ENCODE measurements around the gene ZNF268. TPM values are rescaled to one million over a fixed set of nuclear protein-coding genes. Genes with fewer than 3 reads are reported as not detected.

Gene ZNF268
- total RNA-seq, 1 experiment from 2014 or later, result 1.1 TPM

- Histone ChIP-seq H3K9ac (ENCODE audit: low read length) (no peak within 1 kb of the TSS), H2AFZ (ENCODE audit: low read length) (no peak within 1 kb of the TSS), H4K20me1 (ENCODE audit: low read length) (no peaks in the 10 kb centered on the region), H3K79me2 (ENCODE audit: low read length) (no peaks in the 10 kb centered on the region), H3K9me3 (ENCODE audit: low read length) (no peaks in the 10 kb centered on the region), H3K4me3 (ENCODE audit: low read length) (no peak within 1 kb of the TSS), H3K9me2 (replicated peaks; ENCODE audit: low read length) (no peaks in the 10 kb centered on the region), H3K27ac (ENCODE audit: low read length) (no peak within 1 kb of the TSS), H3K36me3 (ENCODE audit: low read depth, low read length) (no peaks in the 10 kb centered on the region), H3K4me2 (ENCODE audit: low read length) (no peak within 1 kb of the TSS), H3K4me1 (ENCODE audit: insufficient read depth, low read length) (no peaks in the 10 kb centered on the region), H3K27me3 (ENCODE audit: low read length) (no peaks in the 10 kb centered on the region), H3F3A (ENCODE audit: low read length, unreplicated experiment) (no peaks in the 10 kb centered on the region)
- ChIA-PET POLR2A (ENCODE audit: unreplicated experiment) (no interaction called here), CTCF (no interaction called here)
- no peak for DNase-seq
- TF ChIP-seq CTCF (conservative IDR thresholded peaks at IDR 0.05; ENCODE audit: low read depth, low read length) (no peak), EZH2phosphoT487 (IDR thresholded peaks at IDR 0.05; ENCODE audit: borderline replicate concordance, low read length) (no peak), EZH2 (IDR thresholded peaks at IDR 0.05; ENCODE audit: low read length, unreplicated experiment) (no peak)
- intact Hi-C loops (cut with micrococcal nuclease), result no loop called here
- no TSS peak for BruUV-seq (replicated peaks)
- ATAC-seq, result no peak
Measured at GRCh38 chr12:133235401-133236112, 54.3 kb downstream of the ZNF268 start, which contains the start of gene ANHX. TSS of gene ANHX (minus strand) at chr12:133235877. CDS start at chr12:133234356, 1,521 bp downstream.

GRCh38 chr12:133236144-133236543 is 54.8 kb downstream of the ZNF268 start:
- Histone ChIP-seq H3K4me1 (ENCODE audit: insufficient read depth, low read length) (no peaks in the 10 kb centered on the region), H2AFZ (ENCODE audit: low read length) (no peak overlapping the region), H3K4me2 (ENCODE audit: low read length) (no peak overlapping the region), H3K36me3 (ENCODE audit: low read depth, low read length) (no peaks in the 10 kb centered on the region), H3K4me3 (ENCODE audit: low read length) (no peak overlapping the region), H3K9me3 (ENCODE audit: low read length) (no peaks in the 10 kb centered on the region), H3K79me2 (ENCODE audit: low read length) (no peaks in the 10 kb centered on the region), H3K27me3 (ENCODE audit: low read length) (no peaks in the 10 kb centered on the region), H4K20me1 (ENCODE audit: low read length) (no peaks in the 10 kb centered on the region), H3F3A (ENCODE audit: low read length, unreplicated experiment) (no peaks in the 10 kb centered on the region), H3K9me2 (replicated peaks; ENCODE audit: low read length) (no peaks in the 10 kb centered on the region), H3K9ac (ENCODE audit: low read length) (no peak overlapping the region), H3K27ac (ENCODE audit: low read length) (no peak overlapping the region)
- ChIA-PET POLR2A (ENCODE audit: unreplicated experiment) (no interaction called here), CTCF (no interaction called here)
- TF ChIP-seq EZH2phosphoT487 (IDR thresholded peaks at IDR 0.05; ENCODE audit: borderline replicate concordance, low read length), result no peak
- no peak for TF ChIP-seq EZH2 (IDR thresholded peaks at IDR 0.05; ENCODE audit: low read length, unreplicated experiment)
- TF ChIP-seq CTCF (conservative IDR thresholded peaks at IDR 0.05; ENCODE audit: low read depth, low read length), result no peak
- DNase-seq (no peak), ATAC-seq (no peak)
- intact Hi-C loops (cut with micrococcal nuclease), result no loop called here
- BruUV-seq (replicated peaks), result no TSS peak

GRCh38 chr12:133236556-133236955 is 55.3 kb downstream of the ZNF268 start:
- Histone ChIP-seq H3K27ac (ENCODE audit: low read length) (no peak overlapping the region), H3K79me2 (ENCODE audit: low read length) (no peaks in the 10 kb centered on the region), H3K4me2 (ENCODE audit: low read length) (no peak overlapping the region), H3F3A (ENCODE audit: low read length, unreplicated experiment) (no peaks in the 10 kb centered on the region), H2AFZ (ENCODE audit: low read length) (no peak overlapping the region), H4K20me1 (ENCODE audit: low read length) (no peaks in the 10 kb centered on the region), H3K4me3 (ENCODE audit: low read length) (no peak overlapping the region), H3K9me2 (replicated peaks; ENCODE audit: low read length) (no peaks in the 10 kb centered on the region), H3K4me1 (ENCODE audit: insufficient read depth, low read length) (no peaks in the 10 kb centered on the region), H3K27me3 (ENCODE audit: low read length) (no peaks in the 10 kb centered on the region), H3K36me3 (ENCODE audit: low read depth, low read length) (no peaks in the 10 kb centered on the region), H3K9ac (ENCODE audit: low read length) (no peak overlapping the region), H3K9me3 (ENCODE audit: low read length) (no peaks in the 10 kb centered on the region)
- no TSS peak for BruUV-seq (replicated peaks)
- intact Hi-C loops (cut with micrococcal nuclease), result no loop called here
- TF ChIP-seq EZH2 (IDR thresholded peaks at IDR 0.05; ENCODE audit: low read length, unreplicated experiment), result no peak
- TF ChIP-seq EZH2phosphoT487 (IDR thresholded peaks at IDR 0.05; ENCODE audit: borderline replicate concordance, low read length), result no peak
- TF ChIP-seq CTCF (conservative IDR thresholded peaks at IDR 0.05; ENCODE audit: low read depth, low read length), result no peak
- CTCF ChIA-PET, result no interaction called here
- POLR2A ChIA-PET (ENCODE audit: unreplicated experiment), result no interaction called here
- no peak for DNase-seq
- no peak for ATAC-seq

All from PC-3 (cell line).